ENCODE results near the gene RSPH6A.

GRCh38 chr19:45862271-45862563 is 47.1 kb upstream of the RSPH6A start:
- TF ChIP-seq CTCF (IDR thresholded peaks at IDR 0.05) = no peak
- TF ChIP-seq POLR2A (IDR thresholded peaks at IDR 0.05) = no peak

Data from upper lobe of left lung (tissue), 4 donors.